CD4-positive, alpha-beta T cell treated with Interferon alpha-2 for 1 hour (primary cell): Measurements from ENCODE around the gene CALCA.
"Not testable (repeated sequence)": the region's sequence is repeated elsewhere in the genome, so short reads cannot be mapped to it uniquely, and the experiment has no call there.

ENCODE experiments used
- DNase-seq, 2 donors: peaks; one replicate each; pipeline ENCODE4 v3.0.0-alpha.2; 2020 to 2022

Gene CALCA, protein sequence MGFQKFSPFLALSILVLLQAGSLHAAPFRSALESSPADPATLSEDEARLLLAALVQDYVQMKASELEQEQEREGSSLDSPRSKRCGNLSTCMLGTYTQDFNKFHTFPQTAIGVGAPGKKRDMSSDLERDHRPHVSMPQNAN

DNA sequence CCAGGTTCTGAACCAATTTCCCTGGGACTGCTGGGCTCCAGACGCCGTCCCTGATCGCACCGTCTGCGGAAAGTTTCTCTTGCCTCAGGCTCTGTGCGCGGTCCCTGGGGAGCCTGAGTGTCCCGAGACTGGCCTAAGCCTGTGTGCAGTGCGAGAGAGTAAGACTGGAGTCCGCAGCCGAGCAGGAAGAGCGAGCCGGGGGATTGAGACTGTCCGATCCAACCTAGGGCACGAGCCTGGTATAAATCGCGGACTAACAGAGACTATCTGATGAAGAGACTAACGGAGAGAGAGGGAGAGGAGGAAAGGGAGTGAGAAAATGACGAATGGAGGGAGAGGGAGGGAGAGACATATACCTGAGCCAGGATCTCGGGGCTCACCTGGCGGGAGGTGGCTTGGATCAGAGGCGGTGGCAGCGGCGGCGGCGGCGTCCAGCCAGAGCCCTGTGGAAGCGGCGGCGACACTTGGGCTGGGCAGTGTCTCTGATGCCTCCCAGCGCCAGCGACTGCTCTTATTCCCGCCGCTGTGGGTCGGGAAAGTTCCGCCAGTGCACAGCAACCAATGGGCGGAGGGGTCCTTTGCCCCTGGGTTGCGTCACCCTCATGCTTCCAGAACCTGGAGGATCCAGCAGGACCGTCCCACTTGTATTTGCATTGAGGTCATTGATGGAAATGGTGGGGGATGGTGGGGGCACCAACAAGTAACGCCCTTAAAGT lies at the start of gene CALCA:
Gene CALCA (minus strand): TSS at position 487 of the 716 bp plus-strand sequence. CDS start 1,159 bp downstream, outside the sequence.
- DNase-seq = no peak

DNA sequence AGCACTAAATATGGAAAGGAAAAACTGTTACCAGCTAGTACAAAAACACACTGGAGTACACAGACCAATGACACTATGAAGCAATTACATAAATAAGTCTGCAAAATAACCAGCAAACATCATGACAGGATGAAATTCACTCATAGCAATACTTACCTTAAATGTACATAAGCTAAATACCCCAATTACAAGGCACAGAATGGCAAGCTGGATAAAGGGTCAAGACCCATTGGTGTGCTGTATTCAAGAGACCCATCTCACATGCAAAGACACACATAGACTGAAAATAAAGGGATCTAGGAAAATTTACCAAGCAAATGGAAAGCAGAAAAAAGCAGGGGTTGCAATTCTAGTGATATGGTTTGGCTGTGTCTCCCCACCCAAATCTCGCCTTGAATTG lies 44.0 kb upstream of the CALCA start:
- DNase-seq = no peak

DNA sequence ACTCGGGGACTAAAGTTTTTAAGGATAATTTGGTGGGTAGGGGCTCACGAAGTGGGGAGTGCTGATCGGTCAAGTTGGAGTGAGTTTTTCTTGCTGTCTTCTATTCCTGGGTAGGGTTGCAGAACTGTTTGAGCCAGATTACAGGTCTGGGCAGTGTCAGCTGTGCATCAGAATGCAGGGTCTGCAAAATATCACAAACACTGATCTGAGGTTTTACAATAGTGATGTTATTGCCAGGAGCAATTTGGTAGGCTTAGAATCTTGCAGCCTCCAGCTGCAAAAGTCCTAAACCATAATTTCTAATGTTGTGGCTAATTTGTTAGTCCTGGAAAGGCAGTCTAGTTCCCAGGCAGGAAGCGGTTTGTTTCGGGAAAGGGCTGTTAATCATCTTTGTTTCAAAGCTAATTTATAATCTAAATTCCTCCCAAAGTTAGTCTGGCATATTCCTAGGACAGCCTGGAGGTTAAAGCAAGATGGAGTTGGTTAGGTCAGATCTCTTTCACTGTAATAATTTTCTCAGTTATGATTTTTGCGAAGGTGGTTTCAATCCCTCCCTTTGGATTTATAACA lies 39.7 kb upstream of the CALCA start:
- DNase-seq = no peak

DNA sequence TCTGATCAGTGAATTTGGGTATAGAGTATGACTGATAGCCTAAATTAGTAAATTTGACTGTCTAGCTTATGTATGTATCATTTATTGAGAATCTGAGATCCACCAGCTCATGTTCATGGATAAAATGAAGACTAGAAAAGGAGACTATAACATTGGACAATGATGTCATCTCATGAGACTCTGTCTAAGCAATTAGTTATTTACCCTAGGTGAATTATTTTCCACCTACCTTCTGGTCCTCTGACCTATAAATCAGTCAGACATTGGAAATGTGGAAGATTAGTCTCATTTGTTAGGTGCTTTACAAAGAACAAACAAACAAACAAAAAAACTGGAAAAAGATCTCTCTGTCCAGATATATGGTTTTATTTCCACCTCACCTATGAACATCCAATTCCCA lies 38.7 kb upstream of the CALCA start:
- no peak for DNase-seq

DNA sequence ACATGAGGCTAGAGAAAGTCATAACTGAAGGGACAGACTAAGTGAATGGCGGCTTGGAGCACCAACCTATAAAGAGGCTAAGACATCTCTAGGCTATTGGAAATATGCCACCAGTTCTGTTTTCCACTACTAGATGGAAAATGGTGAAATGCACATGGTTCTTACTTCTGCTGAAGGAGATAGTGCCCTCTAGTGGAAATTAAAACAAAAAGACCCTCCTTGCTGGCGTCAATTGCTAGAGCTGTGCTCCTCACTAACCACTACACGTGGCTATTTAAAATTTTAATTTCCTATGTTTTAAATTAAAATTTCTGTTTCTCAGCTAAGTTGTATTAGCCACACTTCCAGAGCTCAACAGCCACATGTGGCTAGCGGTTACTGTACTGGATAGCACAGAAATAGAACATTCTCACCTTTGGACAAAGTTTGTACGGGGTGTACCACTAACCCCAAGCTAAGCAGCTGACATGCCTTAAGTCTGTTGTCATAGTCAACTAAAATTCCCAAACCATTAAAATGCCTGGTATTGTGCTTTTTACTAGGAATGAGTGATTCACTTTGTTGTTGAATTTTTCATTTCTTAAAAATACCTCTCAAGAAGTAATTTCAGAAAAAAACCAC lies 34.1 kb upstream of the CALCA start:
- DNase-seq = peak in 1 of 2 donors; percentile 48

DNA sequence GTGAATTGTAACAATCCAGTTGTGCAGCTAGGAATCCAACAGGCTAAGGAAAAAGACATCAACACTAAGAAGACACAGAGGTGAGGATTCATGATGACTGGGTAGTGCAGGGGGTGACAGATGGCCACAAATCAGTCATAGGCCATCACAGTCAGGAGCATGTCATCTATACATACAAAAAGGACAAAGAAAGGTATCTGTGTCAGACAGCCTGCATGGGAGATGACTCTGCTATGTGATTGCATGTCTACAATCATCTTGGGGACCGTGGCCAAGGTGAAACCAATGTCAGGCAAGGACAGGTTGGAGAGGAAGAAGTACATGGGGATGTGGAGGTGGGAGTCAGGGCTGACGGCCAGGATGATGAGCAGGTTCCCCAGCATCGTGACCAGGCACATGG lies 16.0 kb upstream of the CALCA start:
- not testable (repeated sequence) for DNase-seq

DNA sequence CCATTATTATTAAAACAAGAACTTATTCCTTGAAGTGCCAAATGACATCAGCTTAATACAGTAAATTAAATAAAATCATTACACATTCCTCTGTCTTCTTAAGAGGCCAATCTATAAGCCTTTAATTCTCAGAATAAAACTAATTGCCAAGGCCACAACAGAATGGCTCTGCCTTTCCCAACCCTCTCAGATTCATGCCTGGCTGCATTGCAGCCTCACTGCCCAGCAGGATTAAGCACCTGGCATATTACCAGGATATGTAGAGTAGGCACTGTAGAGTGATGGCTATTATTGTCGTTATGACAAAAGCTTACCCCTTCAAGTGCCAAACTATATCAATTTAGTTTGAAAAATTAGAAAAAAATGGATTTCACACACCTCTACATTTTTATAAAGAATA lies 9.4 kb upstream of the CALCA start:
- DNase-seq = no peak

DNA sequence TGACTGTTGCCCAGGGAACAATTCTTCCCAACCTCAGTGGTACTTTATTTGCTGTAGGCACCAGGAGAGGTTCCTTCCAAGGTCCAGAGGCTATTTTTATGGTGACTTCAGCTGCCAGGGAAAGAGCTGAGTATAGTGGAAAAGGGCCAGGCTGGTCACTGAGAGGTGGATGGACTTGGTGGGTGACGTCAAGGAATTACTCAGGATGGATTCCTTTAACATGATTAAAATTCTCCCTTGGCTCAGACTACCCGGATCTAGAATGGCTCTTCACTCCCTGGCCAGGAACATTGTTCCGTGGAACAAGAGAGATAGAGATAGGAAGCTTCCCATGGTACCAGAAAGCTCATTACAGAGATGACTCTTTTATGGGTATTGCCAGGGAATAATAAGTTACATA lies 8.7 kb upstream of the CALCA start:
- no peak for DNase-seq

DNA sequence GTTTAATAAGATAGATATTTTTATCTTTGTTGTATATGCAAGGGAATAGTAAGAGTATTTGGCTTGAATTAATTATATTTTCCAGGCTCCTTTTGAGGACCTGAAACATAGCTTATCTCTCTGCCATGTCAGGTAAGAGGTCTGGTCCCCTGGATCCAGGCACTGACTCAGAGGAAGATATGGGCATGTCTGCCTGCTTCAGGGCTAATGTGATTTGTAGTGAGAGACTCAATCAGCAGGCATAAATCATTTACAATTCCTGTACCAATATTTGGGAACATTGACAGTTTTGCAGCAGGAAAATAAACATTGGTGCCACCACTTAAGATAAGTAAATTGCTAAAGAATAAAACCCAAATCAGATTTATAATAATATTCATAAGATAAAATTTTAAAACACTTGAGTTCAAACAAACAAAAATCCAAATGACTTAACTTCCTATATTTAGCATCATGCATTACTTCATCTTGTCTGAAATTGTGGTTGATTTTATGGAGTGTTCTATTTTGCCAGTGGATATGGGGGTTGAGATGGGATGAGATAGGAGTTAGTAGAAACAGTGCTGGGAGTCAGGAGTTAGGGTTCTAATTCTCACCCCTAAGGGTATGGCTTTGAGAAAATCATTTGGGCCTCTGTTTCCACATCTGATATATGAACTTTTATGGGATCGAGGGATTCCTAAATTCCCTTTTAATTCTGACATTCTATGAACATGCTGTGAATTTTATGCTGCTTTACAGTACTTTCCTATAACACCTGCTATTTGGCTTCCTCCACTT lies 5.1 kb upstream of the CALCA start:
- no peak for DNase-seq

DNA sequence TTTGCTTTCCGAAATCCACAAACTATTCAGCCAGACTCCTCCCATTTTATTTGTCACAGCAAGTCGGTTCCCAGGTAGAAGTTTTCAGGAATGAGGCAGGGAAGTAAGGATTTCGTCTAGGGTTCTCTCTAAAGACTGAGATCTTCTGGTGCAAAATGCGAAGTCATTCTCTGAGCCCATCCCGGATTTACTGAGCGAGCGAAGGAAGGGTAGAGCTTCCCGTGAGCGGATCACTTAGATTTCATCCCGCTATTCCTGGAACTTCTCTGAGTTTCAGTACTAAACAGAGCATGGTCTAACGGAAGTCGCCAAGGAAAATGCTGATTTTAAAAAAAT lies 3.1 kb upstream of the CALCA start:
- DNase-seq = no peak

DNA sequence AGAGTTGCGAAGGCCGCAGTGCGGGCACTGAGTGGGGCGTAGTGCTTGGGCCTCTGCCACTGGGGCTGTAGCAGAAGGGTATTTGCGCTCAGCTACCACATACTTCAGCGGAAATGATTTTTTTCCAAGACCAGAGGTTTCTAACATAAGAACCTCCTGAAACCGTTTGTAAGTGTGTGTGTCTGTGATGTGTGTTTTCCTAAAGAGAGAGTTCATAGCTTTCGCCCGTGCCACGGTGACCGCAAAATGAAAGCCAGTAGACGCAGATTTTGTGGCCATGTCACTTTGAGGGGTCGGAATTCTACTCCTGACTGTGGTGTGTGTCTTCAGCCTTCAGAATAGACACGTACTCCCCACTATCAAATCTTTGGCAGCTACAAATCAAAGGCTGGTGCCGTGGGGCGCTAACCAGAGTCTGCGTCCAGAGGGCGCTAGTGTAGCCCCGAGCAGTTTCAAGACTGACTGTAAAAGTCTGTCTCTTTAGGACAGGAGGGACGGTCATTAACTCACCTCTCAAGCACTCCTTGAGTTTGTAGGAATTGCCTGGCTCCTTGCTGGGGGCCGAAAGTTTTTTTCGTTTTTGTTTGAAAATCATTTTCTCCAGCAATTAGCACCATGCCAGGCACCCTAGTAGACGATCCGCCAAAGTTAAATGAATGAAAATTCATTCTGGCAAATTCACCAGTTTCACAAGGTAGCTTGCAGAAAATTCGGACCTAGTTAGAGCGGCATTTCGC lies 2.5 kb upstream of the CALCA start:
- DNase-seq = peak; percentile 32 to 53

DNA sequence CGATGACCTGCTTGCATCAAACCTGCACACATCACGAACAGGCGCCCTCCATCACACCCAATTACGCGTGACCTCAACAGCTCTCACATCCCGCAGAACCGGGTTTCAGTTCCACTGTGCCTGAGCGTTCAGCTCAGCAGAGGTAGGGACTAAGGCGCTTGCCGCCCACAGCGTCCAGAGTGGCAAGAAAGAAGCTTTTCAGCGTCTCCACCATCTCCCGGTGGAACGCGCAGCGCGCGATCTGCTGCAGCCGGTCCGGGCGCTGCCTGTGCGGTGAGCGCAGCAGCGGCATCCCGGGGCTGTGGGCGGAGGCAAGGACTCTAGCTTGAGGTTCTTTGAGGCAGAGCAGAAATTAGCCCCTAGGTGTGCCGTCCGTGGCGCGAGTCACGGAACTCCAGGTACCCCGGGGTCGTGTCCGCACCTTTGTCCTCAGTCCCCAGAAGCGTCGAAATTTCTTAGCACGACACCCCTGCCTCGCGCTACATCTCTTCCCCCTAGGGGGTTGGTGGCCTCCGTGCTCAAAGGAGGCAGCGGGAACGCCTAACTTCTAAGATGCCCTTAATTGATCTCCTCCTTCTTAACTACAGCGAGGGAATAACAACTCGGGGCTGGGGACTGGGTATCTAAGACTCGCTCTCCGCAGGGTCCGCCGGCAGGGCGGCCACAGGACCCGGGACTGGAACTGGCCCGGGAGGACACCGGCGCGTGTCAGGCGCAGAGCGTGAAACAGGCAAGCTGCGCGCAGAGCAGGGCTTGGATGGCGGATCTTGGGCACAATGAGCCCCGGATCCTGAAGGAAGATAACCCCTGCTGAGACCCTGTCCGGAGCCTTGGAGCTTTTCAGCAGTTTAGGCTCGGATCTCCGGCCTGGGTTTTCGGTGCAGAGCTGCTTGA lies 1.7 kb upstream of the CALCA start:
- peak in 1 of 2 donors; percentile 13 for DNase-seq

DNA sequence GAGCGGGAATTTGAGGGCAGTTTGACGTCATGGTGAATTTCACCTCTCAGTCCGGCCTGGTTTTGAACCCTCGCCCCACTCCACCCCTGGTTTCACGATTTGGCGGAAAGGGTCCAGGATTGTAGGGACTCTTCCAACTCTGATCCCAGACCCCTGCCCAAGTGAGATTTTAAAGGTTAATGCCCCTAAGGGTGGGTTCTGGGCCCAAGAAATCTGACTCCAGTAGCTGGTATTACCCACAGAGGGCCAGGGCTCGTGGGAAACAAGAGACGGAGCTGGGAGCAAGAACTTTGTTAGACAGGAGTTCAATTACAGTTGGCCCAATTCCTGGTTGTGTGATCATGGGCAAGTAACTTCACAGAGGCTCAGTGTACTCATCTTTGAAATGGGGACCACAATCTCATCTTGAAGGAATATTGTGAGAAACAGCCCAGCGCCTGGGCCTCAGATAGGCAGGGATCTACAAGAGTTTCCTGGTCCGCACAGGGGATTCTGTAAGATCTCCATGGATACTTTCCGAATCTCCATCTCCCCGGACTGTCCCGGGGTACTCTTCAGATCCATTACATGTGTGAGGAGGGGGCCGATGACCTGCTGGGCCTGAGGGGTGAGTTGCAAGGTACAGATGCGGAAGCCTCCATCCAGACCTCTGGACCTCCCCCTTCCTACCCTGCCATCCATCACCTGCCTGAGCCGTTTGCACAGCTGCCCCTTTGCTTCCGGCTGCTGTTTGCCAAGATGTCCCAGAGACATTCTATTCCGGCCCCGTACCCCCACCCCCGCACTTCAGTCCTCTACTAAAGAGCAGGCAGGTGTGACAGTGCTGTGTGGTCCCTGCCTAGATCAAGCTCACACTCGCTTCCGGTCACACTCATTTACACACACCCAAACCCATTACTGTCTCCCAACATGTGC lies 687 bp upstream of the CALCA start:
- no peak for DNase-seq

DNA sequence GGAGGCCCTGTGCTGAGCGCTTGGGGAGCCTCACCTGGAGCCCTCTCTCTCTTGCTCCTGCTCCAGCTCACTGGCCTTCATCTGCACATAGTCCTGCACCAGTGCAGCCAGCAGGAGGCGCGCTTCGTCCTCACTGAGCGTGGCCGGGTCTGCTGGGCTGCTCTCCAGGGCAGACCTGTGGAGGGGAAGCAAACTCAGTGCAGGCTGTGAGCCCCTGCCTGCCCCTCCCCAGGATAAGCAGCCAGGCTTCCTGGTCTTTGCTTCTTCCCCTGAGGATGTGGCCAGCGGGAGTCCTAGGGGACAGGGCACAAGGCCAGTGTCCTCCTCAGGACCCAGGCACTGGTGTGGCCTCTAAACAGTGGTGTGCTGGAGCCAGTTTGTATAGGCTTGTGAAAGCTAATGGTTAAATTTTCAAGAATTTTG lies 2.2 kb downstream of the CALCA start:
- peak in 1 of 2 donors; percentile 31 for DNase-seq

DNA sequence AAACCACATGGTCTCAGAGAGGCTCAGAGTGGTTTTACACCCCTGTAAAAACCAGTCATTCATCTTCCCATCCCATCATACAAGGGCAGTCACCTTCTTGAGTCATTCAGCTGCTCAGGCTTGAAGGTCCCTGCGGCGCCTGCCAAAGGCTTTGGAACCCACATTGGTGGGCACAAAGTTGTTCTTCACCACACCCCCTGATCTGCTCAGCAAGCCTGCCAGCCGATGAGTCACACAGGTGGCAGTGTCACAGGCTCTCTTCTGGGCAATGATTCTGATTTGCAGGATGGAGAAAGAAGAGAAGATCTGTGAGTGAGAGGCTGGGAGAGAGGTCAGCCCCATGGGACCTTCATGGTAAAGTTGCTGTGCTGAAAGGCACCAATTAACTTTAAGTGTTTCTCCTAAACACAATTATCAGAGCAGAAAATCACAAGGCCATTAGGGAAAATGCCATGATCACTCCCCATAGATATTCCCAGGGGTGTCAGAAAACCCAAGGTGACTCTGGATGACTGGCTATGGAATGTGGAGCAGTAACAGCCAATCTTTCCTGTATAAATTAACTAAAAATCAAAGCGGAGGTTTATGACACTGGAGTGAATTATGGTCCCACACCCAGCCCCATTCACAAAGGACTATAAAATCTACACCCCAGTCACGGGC lies 4.4 kb downstream of the CALCA start:
- DNase-seq = no peak

DNA sequence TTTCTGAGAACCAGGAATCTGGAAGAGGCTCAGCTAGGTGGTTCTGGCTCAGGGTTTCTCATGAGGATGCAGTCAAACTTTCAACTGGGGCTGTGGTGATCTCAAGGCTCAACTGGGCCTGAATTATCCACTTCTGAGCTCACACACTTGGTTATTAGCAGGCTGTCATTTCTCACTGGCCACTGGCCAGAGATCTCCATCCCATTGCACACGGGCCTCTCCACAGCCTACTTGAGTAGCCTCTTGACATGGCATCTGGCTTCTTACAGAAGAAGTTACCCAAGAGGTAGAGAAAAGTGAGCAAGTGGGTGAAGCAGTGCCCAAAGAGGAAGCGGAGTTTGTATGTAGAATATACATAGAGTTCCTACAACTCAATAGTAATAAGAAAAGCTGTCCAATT lies 16.0 kb downstream of the CALCA start:
- no peak for DNase-seq

DNA sequence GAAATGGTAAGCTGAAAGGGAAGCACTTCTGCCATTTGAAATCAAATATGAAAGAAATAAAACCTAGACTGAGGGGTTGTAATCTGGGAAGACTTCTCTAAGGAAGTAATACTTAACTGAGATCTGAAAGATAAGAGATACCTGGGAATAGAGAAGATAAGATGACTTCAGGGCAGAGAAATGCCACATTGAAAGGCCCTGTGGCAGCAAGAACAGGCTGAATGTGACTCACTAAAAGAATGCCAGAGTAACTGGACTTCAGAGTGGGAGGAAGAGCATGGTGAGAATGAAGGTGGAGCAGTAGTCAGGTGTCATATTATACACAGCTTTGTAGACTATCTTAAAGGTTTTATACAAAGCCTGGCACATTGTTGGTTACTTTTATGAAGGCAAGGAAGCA lies 17.6 kb downstream of the CALCA start:
- no peak for DNase-seq

DNA sequence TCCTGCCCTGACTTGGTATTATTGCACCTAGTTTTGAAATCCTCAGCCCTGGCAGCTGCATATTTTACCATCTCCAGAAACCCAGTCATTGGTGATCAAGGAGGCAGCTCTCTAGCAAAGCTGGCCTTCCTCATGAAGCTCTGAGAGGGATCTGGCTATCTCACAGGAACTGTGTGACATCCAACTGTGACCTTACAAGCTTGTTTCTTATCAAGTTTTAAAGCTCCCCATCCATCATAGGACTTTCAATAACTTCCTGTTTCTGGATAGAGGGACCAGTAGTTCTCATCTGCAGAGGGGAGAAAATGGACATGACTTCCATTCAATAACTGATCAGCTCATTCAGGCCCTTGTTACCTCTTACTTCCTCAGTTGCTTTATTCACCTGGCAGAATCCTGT lies 18.2 kb downstream of the CALCA start:
- DNase-seq = no peak

DNA sequence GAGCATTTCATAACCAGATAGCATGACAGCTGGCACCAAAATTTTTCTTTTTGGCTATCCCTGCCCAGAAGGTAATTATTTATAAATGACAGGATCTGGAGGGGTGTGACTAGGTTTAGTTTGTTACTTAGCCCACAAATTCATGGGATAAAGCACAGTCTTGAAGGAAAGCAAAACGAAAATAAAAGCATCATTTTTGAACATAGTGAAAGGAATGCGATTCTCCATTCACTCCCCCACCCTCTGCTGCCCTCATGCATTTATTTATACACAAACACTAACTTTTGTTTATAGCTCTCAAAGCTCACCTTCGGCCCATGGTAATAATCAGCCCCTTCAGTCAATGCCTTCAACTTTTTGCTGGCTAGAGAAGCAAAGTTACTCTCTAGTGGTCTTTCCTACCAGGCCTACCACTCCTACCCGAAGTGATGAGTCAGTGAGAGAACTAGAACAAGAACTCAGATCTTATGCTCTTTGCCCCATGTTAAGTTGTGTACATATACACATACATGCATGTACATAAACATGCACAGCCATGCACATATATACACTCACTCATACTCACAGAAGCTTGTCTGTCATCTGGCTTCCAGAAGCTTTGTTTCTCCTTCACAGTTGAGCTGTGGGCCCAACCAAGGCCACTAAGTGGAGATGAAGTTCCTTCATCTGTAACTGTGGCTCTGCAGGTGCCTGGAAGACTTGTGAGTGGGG lies 22.6 kb downstream of the CALCA start:
- DNase-seq = no peak
